ENCODE measurements around the gene IPO11. TPM values are rescaled to one million over a fixed set of nuclear protein-coding genes. Genes with fewer than 3 reads are reported as not detected.
A peak's percentile ranks its signal among the peaks of the same experiment; 100 is the strongest.

Gene IPO11
- total RNA-seq, 1 donor from 2014 or later, result 22.4 TPM

- FAIRE-seq (no peak), DNase-seq (ENCODE audit: low read depth) (no peak)
- Histone ChIP-seq H3K4me3 (ENCODE audit: low read depth, low read length) (no peak overlapping the region), H3K36me3 (ENCODE audit: control insufficient read depth, insufficient read depth, low read length) (peaks cover 3% of the 10 kb centered on the region), H3K27me3 (ENCODE audit: control insufficient read depth, insufficient read depth, low read length) (no peaks in the 10 kb centered on the region)
- no peak for TF ChIP-seq CTCF (IDR thresholded peaks at IDR 0.05; ENCODE audit: insufficient read depth, low read length, severe bottlenecking)
These were observed 37.7 kb downstream of the IPO11 start for GRCh38 chr5:62450259-62450658.

DNA sequence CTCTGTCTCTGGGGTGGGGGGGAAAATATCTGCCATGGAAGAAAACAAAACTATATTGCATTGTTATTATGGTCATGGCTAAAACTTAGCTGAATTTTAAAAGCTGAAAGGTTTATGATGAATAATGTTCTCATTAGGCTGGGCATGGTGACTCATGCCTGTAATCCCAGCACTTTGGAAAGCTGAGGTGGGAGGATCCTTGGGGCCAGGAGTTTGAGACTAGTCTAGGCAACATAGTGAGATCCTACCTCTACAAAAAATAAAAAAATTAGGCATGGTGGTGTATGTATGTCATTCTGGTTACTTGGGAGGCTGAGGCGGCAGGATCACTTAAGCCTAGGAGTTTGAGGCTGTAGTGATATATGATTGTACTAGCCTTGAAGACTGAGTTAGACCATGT, 44.5 kb downstream of the IPO11 start:
- no peaks in the 10 kb centered on the region for H3K27me3 ChIP-seq (ENCODE audit: control insufficient read depth, insufficient read depth, low read length)
- no peak for FAIRE-seq
- peaks cover 3% of the 10 kb centered on the region for H3K36me3 ChIP-seq (ENCODE audit: control insufficient read depth, insufficient read depth, low read length)
- no peak for TF ChIP-seq CTCF (IDR thresholded peaks at IDR 0.05; ENCODE audit: insufficient read depth, low read length, severe bottlenecking)
- peak; percentile 65 for DNase-seq (ENCODE audit: low read depth)
- H3K4me3 ChIP-seq (ENCODE audit: low read depth, low read length), result no peak overlapping the region

DNA sequence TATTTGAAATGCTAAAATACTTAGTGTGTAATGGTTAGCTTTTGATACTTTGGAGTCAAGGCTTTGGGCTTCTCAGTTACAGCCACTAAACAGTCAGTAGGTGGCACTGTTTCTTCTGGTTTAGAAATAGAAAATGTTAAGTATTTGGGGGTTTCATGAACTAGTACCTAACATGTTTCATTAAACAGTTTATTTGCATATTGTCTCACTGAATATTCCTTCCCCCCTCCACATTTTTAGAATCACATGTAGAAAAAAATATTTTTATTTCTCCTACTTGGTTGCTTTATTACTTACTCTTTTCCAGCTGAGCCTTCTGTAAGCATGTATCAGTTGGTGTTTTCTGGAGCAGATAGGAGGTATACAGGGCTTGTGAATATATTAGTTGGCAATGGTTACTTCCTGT, 48.0 kb downstream of the IPO11 start:
- Histone ChIP-seq H3K36me3 (ENCODE audit: control insufficient read depth, insufficient read depth, low read length) (no peaks in the 10 kb centered on the region), H3K4me3 (ENCODE audit: low read depth, low read length) (no peak overlapping the region), H3K27me3 (ENCODE audit: control insufficient read depth, insufficient read depth, low read length) (no peaks in the 10 kb centered on the region)
- peak; percentile 56 for TF ChIP-seq CTCF (IDR thresholded peaks at IDR 0.05; ENCODE audit: insufficient read depth, low read length, severe bottlenecking)
- FAIRE-seq (no peak), DNase-seq (ENCODE audit: low read depth) (peak; percentile 42)

DNA sequence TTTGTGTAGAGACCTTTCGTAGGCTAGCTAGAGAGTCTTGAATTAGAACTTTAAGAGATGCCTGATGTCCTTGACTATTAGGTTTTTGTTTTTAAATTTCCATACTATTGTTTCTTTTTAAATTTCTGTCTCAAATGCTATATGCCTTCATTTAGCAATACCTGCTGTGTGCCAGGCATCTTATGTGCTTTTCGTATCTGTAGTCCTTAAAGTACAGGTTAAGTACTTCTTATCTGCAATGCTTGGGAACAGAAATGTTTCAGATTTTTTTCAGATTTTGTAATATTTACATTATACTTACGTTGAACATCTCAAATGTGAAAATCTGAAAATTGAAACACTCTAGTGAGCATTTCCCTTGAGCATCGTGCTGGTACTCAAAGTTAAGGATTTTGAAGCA, 49.0 kb downstream of the IPO11 start:
- DNase-seq (ENCODE audit: low read depth) (no peak), FAIRE-seq (no peak)
- no peak overlapping the region for H3K4me3 ChIP-seq (ENCODE audit: low read depth, low read length)
- TF ChIP-seq CTCF (IDR thresholded peaks at IDR 0.05; ENCODE audit: insufficient read depth, low read length, severe bottlenecking), result no peak
- no peaks in the 10 kb centered on the region for H3K36me3 ChIP-seq (ENCODE audit: control insufficient read depth, insufficient read depth, low read length)
- no peaks in the 10 kb centered on the region for H3K27me3 ChIP-seq (ENCODE audit: control insufficient read depth, insufficient read depth, low read length)

DNA sequence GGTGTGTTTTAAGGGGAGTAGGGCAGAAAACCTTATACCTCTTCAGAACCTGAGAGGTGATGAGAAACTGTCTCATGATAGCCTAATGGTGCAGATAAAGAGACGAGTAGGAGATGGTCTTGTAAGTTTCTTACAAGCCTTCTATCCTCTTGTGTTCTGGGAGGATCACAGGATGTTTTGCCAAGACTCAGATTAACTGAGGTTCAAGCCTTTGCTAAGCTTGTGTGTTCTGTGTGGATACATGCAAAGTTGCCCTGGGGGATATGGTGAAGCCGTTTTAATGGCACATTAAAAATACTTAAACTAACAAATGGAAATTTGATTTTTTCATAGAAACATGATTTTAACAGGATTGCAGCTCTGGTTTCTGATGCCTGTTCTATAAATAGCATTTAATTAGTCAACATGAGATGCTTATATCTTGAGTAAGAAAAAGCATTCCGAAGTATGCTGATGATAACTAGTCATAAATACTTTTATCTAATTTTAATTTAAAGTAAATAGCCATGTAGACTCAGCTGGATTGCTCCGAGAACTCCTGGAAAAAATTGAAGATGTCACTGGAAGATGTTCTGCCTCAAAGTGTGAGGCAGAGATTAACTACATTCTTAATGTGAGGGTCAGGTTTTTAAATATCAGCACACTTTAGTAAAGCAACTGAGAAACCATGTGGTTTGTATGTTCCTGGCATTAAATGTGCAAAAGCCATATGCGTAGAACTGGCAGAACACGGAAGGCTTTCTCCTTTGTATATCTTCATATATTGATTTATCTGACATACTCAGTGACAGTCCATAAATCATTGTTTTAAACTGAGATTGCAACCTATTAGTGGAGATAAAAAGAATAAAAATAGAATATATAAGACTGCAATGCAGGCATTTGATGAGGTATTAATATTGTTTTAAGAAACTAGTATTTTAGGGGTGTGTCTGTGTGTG, 53.7 kb downstream of the IPO11 start:
- no peaks in the 10 kb centered on the region for H3K27me3 ChIP-seq (ENCODE audit: control insufficient read depth, insufficient read depth, low read length)
- H3K36me3 ChIP-seq (ENCODE audit: control insufficient read depth, insufficient read depth, low read length), result no peaks in the 10 kb centered on the region
- no peak for DNase-seq (ENCODE audit: low read depth)
- TF ChIP-seq CTCF (IDR thresholded peaks at IDR 0.05; ENCODE audit: insufficient read depth, low read length, severe bottlenecking), result no peak
- no peak overlapping the region for H3K4me3 ChIP-seq (ENCODE audit: low read depth, low read length)
- FAIRE-seq, result no peak

Measured in bronchial epithelial cell (primary cell).